ENCODE data around the gene CA4.
"Not testable (repeated sequence)": the region's sequence is repeated elsewhere in the genome, so short reads cannot be mapped to it uniquely, and the experiment has no call there.

CA4 gene

GRCh38 chr17:60149691-60150582 is at the start of gene CA4:
TSS of gene CA4 (plus strand) at chr17:60149973. CDS start at chr17:60150035, 62 bp downstream.
- DNase-seq: no peak

- not testable (repeated sequence) for DNase-seq
These were observed 49.2 kb upstream of the CA4 start for GRCh38 chr17:60100577-60100976.

- DNase-seq: not testable (repeated sequence)
These were observed 47.6 kb upstream of the CA4 start for GRCh38 chr17:60102015-60102631.

GRCh38 chr17:60102632-60103096 is 47.1 kb upstream of the CA4 start:
- peak; percentile 25 to 46 for DNase-seq

- DNase-seq: no peak
These were observed 45.8 kb upstream of the CA4 start for GRCh38 chr17:60103957-60104356.

- no peak for DNase-seq
These were observed 43.3 kb upstream of the CA4 start for GRCh38 chr17:60106340-60107059.

GRCh38 chr17:60107526-60108257 is 42.1 kb upstream of the CA4 start:
- DNase-seq: no peak

GRCh38 chr17:60108309-60108708 is 41.5 kb upstream of the CA4 start:
- not testable (repeated sequence) for DNase-seq

- no peak for DNase-seq
These were observed 41.1 kb upstream of the CA4 start for GRCh38 chr17:60108712-60109111.

- DNase-seq: no peak
These were observed 40.6 kb upstream of the CA4 start for GRCh38 chr17:60109161-60109560.

GRCh38 chr17:60110586-60110985 is 39.2 kb upstream of the CA4 start:
- DNase-seq: no peak

- DNase-seq: not testable (repeated sequence)
These were observed 38.1 kb upstream of the CA4 start for GRCh38 chr17:60111661-60112060.

- DNase-seq: not testable (repeated sequence)
These were observed 34.4 kb upstream of the CA4 start for GRCh38 chr17:60115364-60115763.

- not testable (repeated sequence) for DNase-seq
These were observed 33.6 kb upstream of the CA4 start for GRCh38 chr17:60116196-60116595.

GRCh38 chr17:60119162-60119561 is 30.6 kb upstream of the CA4 start:
- DNase-seq: not testable (repeated sequence)

GRCh38 chr17:60119807-60120748 is 29.7 kb upstream of the CA4 start:
- DNase-seq: not testable (repeated sequence)

GRCh38 chr17:60127068-60128064 is 22.4 kb upstream of the CA4 start:
- no peak for DNase-seq

GRCh38 chr17:60128171-60128859 is 21.5 kb upstream of the CA4 start:
- DNase-seq: no peak

- no peak for DNase-seq
These were observed 20.6 kb upstream of the CA4 start for GRCh38 chr17:60129164-60129563.
